GM23248 (cell line): ENCODE measurements around the gene SBK2.

Experiments used
- EZH2 ChIP-seq: fragments of 200-600 bp; sonication (generic); IDR thresholded peaks from 2 replicates; pipeline ENCODE4 v1.6.1; 2018; ENCODE audit warnings: antibody characterized with exemption, mild to moderate bottlenecking; ENCODE audit not compliant: insufficient read depth, poor library complexity, severe bottlenecking
- EZH2phosphoT487 ChIP-seq: fragments of 200-600 bp; sonication (generic); IDR thresholded peaks from 2 replicates; pipeline ENCODE4 v1.6.1; 2018; ENCODE audit warnings: antibody characterized with exemption, moderate library complexity, mild to moderate bottlenecking, low read depth; ENCODE audit not compliant: insufficient read depth

DNA sequence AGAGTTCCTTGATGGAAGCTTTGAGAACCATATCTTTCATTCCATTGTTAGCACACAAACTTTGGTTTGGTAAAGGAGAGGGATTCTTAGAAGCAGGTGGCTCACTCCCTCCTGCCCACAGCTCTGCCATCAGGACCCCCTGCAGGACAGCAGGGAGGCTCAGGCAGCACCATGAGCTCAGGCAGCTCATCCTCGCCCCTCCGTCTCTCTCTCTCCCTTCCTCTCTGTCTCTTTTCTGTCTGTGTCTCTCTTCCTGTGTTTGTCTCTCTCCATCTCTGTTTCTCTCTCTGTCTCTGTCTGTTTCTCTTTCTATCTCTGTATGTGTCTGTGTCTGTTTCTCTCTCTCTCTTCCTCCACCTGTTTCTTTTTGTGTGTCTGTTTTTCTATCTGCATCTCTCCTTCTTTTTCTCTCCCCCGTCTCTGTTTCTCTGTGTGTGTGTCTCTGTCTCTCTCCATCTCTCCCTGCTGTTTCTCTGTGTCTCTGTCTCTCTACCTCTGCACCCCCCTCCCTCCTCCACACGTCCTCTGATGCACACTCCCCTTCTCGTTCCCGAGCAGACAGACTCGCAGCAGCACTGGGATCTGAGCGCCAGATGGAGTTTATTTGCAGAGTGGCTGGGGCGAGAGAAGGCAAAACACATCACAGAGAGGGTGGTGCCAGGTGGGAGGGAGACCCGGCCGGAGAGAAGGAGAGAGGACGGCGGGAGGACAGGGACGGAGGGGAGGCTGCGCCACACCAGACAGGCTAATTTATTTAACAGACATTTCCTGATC lies 8.7 kb downstream of the SBK2 start:
- TF ChIP-seq EZH2 (no peak), EZH2phosphoT487 (no peak)
